Lower lobe of right lung (tissue), 2 donors: ENCODE measurements around the gene NKAIN1. TPM values are rescaled to one million over a fixed set of nuclear protein-coding genes. Genes with fewer than 3 reads are reported as not detected.

Experiments used
- ATAC-seq, 2 donors: fragments of 200-7000 bp; cut with Tn5 transposase; one replicate each; pipeline ENCODE4 v1.9.1; 2020 to 2022; ENCODE audit warnings: mild to moderate bottlenecking in 2 of 2, moderate library complexity in 2 of 2
- DNase-seq: peaks from one replicate; pipeline ENCODE4 v3.0.0-alpha.2; 2020
- H3K27ac ChIP-seq: fragments of 200-600 bp; one replicate; pipeline ENCODE4 v1.8.0; 2022
- H3K27me3 ChIP-seq: fragments of 200-600 bp; one replicate; pipeline ENCODE4 v1.8.0; 2022; ENCODE audit warnings: low read depth
- H3K36me3 ChIP-seq: fragments of 200-600 bp; one replicate; pipeline ENCODE4 v1.8.0; 2022; ENCODE audit warnings: mild to moderate bottlenecking
- H3K4me1 ChIP-seq: fragments of 200-600 bp; one replicate; pipeline ENCODE4 v1.8.0; 2022
- H3K4me3 ChIP-seq: fragments of 200-600 bp; one replicate; pipeline ENCODE4 v1.8.0; 2022; ENCODE audit warnings: mild to moderate bottlenecking
- H3K9me3 ChIP-seq: fragments of 200-600 bp; one replicate; pipeline ENCODE4 v1.8.0; 2022
- CTCF ChIP-seq: fragments of 200-600 bp; IDR thresholded peaks from one replicate; pipeline ENCODE4 v1.8.0; 2022; ENCODE audit warnings: antibody characterized with exemption, mild to moderate bottlenecking
- intact Hi-C: fragments of 100-400 bp; cut with DNase I; formaldehyde crosslinking; loops from one replicate; pipeline ENCODE4 v1.11.0; 2022
- total RNA-seq: library from RNA; stranded (reverse); fragmentation: NEBNext Ultra II Directional; extraction: Animal tissue kit (Norgen Biotek cat#: 25700); gene quantifications from one replicate; pipeline ENCODE4 v1.2.1, GENCODE V29; 2021
- donor health status: DM: no; HTN: yes; CAD: no; lungs with severe emphysema.

The NKAIN1 gene
- total RNA-seq, 1 donor from 2014 or later = not detected

DNA sequence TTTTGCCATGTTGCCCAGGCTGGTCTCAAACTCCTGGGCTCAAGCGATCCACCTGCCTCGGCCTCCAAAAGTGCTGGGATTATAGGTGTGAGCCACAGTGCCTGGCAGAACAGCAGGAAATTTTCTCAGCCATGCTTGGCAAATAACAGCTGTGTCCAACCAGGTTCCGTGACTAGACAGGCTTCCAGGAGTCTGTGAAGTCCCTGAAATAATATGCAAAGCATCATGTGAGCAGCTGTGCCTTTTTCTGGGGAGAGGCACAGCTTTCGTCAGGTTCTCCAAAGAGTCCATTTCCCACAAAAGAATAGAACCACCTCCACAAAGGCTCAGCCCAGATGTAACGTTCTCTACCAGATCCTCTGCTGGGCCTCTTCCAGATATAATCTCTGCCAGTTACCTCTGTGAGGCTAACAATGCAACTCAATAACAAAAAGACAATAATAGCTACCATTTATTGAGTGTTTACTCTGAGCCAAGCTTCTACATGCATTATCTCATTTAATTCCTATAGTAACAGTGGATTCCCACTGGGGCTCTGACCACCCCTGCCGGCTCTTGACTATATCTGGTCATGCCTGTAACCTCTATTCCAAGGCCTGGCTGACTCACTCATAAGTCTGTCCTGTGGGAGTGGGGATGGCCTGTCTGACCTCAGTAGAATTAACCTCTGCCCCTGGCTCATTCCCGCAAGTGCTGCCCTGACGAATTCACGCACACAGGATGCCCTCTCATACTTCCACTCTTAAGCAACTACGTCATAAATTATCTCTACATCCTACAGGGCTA, 4.0 kb upstream of the NKAIN1 start:
- TF ChIP-seq CTCF = no peak
- intact Hi-C loops = no loop called here
- H3K27ac ChIP-seq = no peak overlapping the region
- H3K27me3 ChIP-seq = peaks cover 28% of the 10 kb centered on the region
- H3K9me3 ChIP-seq = no peaks in the 10 kb centered on the region
- DNase-seq (no peak), ATAC-seq (no peak)
- no peak overlapping the region for H3K4me3 ChIP-seq
- no peaks in the 10 kb centered on the region for H3K36me3 ChIP-seq
- H3K4me1 ChIP-seq = peaks cover 8% of the 10 kb centered on the region

DNA sequence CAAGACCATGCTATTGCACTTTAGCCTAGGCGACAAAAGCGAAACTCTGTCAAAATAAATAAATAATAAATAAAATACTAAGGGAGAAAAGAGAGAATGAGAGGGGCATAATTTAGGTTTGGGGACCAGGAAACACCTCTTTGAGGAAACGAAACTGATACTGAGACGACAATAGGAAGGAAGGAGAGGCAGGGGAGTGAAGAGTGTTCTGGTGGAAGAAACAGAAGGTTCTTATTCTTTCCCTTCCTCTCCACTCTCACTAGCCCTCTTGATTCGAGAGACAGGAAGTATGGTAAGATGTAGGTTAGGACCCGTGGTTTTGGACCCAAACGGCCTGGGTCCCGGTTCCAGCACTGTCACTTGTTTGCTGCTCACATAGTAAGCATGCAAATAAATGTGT, 1.6 kb upstream of the NKAIN1 start:
- Histone ChIP-seq H3K27me3 (peaks cover 50% of the 10 kb centered on the region), H3K36me3 (no peaks in the 10 kb centered on the region), H3K4me1 (peaks cover 8% of the 10 kb centered on the region), H3K27ac (no peak overlapping the region), H3K9me3 (no peaks in the 10 kb centered on the region), H3K4me3 (no peak overlapping the region)
- DNase-seq (no peak), ATAC-seq (no peak)
- intact Hi-C loops = no loop called here
- no peak for TF ChIP-seq CTCF

- no peak for TF ChIP-seq CTCF
- intact Hi-C loops = no loop called here
- H3K4me1 ChIP-seq = peaks cover 8% of the 10 kb centered on the region
- ATAC-seq (peak; percentile 12 to 40), DNase-seq (no peak)
- H3K36me3 ChIP-seq = no peaks in the 10 kb centered on the region
- peaks cover 66% of the 10 kb centered on the region for H3K27me3 ChIP-seq
- H3K4me3 ChIP-seq = peak overlapping the region; percentile 32
- no peak overlapping the region for H3K27ac ChIP-seq
- no peaks in the 10 kb centered on the region for H3K9me3 ChIP-seq
Measured at GRCh38 chr1:31238986-31239613, 587 bp downstream of the NKAIN1 start.

DNA sequence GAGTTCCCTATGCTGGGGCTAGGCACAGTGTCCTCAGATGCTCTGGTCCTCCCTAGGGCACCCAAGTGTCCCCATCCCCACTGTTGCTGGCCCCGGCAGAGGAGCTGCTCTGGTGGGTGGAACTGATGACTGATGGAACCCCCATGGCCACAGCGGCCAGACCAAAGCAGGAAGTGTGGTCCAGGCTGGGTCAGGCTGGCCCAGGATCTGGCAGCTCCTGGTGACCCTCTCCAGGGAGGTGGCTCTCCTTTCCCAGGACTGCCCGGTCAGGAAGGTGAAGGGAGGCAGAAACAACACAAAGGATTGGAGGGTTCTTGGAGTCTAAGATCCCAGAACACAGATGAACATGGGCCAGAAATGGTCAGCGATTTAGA, 1.1 kb downstream of the NKAIN1 start:
- ATAC-seq (no peak), DNase-seq (no peak)
- no peak overlapping the region for H3K27ac ChIP-seq
- no peaks in the 10 kb centered on the region for H3K36me3 ChIP-seq
- H3K9me3 ChIP-seq = no peaks in the 10 kb centered on the region
- no peak overlapping the region for H3K4me3 ChIP-seq
- peaks cover 8% of the 10 kb centered on the region for H3K4me1 ChIP-seq
- intact Hi-C loops = no loop called here
- peaks cover 66% of the 10 kb centered on the region for H3K27me3 ChIP-seq
- no peak for TF ChIP-seq CTCF

- peaks cover 54% of the 10 kb centered on the region for H3K27me3 ChIP-seq
- intact Hi-C loops = no loop called here
Measured at GRCh38 chr1:31234870-31235269, 4.8 kb downstream of the NKAIN1 start.

More at GRCh38 chr1:31234870-31235269, 4.8 kb downstream of the NKAIN1 start:
- Histone ChIP-seq H3K27ac (no peak overlapping the region), H3K4me1 (peaks cover 6% of the 10 kb centered on the region), H3K9me3 (no peaks in the 10 kb centered on the region), H3K36me3 (no peaks in the 10 kb centered on the region), H3K4me3 (no peak overlapping the region)
- ATAC-seq = no peak
- DNase-seq = no peak
- no peak for TF ChIP-seq CTCF
